ENCODE measurements around the gene PARVA. TPM values are rescaled to one million over a fixed set of nuclear protein-coding genes. Genes with fewer than 3 reads are reported as not detected.

The PARVA gene
- total RNA-seq, 1 experiment from 2014 or later: 10.4 TPM

DNA sequence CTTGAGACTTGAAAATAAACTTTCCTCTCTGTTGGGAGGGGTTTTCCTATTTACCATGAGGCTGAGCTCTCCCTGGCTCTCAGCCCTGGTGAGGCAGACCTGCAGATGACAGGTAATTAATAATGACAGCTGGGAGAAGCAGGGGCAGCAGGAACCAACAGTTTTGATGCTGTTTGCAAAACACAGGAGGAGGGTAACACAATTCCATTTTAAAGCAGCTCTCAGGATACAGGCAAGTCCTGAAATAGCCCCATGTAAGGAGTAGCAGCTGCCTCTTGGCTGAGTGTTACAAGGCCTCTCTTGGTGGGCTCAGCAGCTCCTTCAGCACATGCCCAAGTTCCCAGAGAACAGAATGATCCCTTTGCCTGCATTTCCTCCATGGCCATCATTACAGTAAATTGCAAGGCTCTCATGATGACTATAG is 13.3 kb downstream of the PARVA start:
- Mint-ChIP-seq H3K4me1 (no peaks in the 10 kb centered on the region), H3K9me3 (peaks cover 22% of the 10 kb centered on the region), H3K36me3 (peaks cover 18% of the 10 kb centered on the region), H3K4me3 (no peak overlapping the region), H3K27ac (no peak overlapping the region), H3K27me3 (ENCODE audit: low read depth) (no peaks in the 10 kb centered on the region)
- TF ChIP-seq ZNF317 (CRISPR knock-in tag; IDR thresholded peaks at IDR 0.05; ENCODE audit: borderline replicate concordance, low read depth): no peak
- no peak for TF ChIP-seq GABPB1 (CRISPR knock-in tag; IDR thresholded peaks at IDR 0.05)
- no peak for TF ChIP-seq HMGXB4 (CRISPR knock-in tag; IDR thresholded peaks at IDR 0.05)
- no peak for TF ChIP-seq E2F5 (CRISPR knock-in tag; IDR thresholded peaks at IDR 0.05)
- TF ChIP-seq RORB (CRISPR knock-in tag; IDR thresholded peaks at IDR 0.05): no peak
- TF ChIP-seq, protein P1, sequence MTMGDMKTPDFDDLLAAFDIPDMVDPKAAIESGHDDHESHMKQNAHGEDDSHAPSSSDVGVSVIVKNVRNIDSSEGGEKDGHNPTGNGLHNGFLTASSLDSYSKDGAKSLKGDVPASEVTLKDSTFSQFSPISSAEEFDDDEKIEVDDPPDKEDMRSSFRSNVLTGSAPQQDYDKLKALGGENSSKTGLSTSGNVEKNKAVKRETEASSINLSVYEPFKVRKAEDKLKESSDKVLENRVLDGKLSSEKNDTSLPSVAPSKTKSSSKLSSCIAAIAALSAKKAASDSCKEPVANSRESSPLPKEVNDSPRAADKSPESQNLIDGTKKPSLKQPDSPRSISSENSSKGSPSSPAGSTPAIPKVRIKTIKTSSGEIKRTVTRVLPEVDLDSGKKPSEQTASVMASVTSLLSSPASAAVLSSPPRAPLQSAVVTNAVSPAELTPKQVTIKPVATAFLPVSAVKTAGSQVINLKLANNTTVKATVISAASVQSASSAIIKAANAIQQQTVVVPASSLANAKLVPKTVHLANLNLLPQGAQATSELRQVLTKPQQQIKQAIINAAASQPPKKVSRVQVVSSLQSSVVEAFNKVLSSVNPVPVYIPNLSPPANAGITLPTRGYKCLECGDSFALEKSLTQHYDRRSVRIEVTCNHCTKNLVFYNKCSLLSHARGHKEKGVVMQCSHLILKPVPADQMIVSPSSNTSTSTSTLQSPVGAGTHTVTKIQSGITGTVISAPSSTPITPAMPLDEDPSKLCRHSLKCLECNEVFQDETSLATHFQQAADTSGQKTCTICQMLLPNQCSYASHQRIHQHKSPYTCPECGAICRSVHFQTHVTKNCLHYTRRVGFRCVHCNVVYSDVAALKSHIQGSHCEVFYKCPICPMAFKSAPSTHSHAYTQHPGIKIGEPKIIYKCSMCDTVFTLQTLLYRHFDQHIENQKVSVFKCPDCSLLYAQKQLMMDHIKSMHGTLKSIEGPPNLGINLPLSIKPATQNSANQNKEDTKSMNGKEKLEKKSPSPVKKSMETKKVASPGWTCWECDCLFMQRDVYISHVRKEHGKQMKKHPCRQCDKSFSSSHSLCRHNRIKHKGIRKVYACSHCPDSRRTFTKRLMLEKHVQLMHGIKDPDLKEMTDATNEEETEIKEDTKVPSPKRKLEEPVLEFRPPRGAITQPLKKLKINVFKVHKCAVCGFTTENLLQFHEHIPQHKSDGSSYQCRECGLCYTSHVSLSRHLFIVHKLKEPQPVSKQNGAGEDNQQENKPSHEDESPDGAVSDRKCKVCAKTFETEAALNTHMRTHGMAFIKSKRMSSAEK (CRISPR knock-in tag; IDR thresholded peaks at IDR 0.05; ENCODE audit: borderline replicate concordance): no peak
- TF ChIP-seq ELF4 (CRISPR knock-in tag; IDR thresholded peaks at IDR 0.05; ENCODE audit: low read depth): no peak
- TF ChIP-seq MLX (CRISPR knock-in tag; IDR thresholded peaks at IDR 0.05): no peak
- TF ChIP-seq SMAD4 (CRISPR knock-in tag; IDR thresholded peaks at IDR 0.05): no peak
- TF ChIP-seq PRRX2 (CRISPR knock-in tag; IDR thresholded peaks at IDR 0.05): no peak
- TF ChIP-seq FOXJ3 (CRISPR knock-in tag; IDR thresholded peaks at IDR 0.05; ENCODE audit: borderline replicate concordance): no peak
- no peak for TF ChIP-seq SOX15 (CRISPR knock-in tag; IDR thresholded peaks at IDR 0.05)
- TF ChIP-seq ZNF121 (CRISPR knock-in tag; IDR thresholded peaks at IDR 0.05): no peak
- no peak for TF ChIP-seq GTF2I (CRISPR knock-in tag; conservative IDR thresholded peaks at IDR 0.05)
- TF ChIP-seq JAZF1 (CRISPR knock-in tag; IDR thresholded peaks at IDR 0.05): no peak
- TF ChIP-seq IRF2 (CRISPR knock-in tag; IDR thresholded peaks at IDR 0.05; ENCODE audit: borderline replicate concordance, low read depth): no peak
- no peak for TF ChIP-seq KAT7 (CRISPR knock-in tag; IDR thresholded peaks at IDR 0.05; ENCODE audit: borderline replicate concordance)
- no peak for TF ChIP-seq MAX (CRISPR knock-in tag; IDR thresholded peaks at IDR 0.05)
- CTCF ChIA-PET: no interaction called here
- ATAC-seq (no peak), DNase-seq (ENCODE audit: low spot score) (no peak)
- POLR2A ChIA-PET: no interaction called here

DNA sequence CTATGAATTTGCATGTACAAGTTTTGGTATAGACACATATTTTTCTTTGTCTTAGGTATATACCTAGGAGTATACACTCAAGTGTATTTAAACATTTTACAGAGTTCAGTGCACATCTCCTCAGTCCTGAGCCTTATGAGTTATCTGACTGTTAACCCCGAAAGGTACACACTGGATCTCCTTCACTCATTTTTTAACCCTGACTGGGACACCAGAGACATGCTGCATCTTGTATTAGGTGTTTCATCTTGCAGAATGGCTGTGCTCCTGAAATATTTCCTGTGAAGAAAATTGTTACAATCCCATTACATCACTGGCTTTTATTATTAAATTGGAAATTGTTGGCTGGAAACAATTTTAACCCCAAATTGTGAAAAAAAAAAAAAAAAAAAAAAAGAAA is 15.3 kb downstream of the PARVA start:
- no peaks in the 10 kb centered on the region; the same call in 1 of the 2 replicates for H3K27me3 Mint-ChIP-seq (ENCODE audit: low read depth)
- H3K4me3 Mint-ChIP-seq: no peak overlapping the region
- peaks cover 35% of the 10 kb centered on the region for H3K36me3 Mint-ChIP-seq
- ATAC-seq (no peak), DNase-seq (ENCODE audit: low spot score) (no peak)
- peaks cover 40% of the 10 kb centered on the region for H3K9me3 Mint-ChIP-seq
- ChIA-PET CTCF (interaction anchor here (1.1 to 1.4 kb wide), 2 partner anchors 19 to 61 kb away, joined by 3 to 4 read pairs; no protein-coding TSS in a partner anchor), POLR2A (no interaction called here)
- no peaks in the 10 kb centered on the region for H3K4me1 Mint-ChIP-seq
- H3K27ac Mint-ChIP-seq: no peak overlapping the region
- TF ChIP-seq E2F1 (CRISPR knock-in tag; IDR thresholded peaks at IDR 0.05) (no peak), NFE2L1 (CRISPR knock-in tag; IDR thresholded peaks at IDR 0.05) (no peak), NFATC4 (CRISPR knock-in tag; IDR thresholded peaks at IDR 0.05) (no peak), FOXJ3 (CRISPR knock-in tag; IDR thresholded peaks at IDR 0.05; ENCODE audit: borderline replicate concordance) (no peak), ESRRA (CRISPR knock-in tag; IDR thresholded peaks at IDR 0.05; ENCODE audit: borderline replicate concordance) (no peak), E2F5 (CRISPR knock-in tag; IDR thresholded peaks at IDR 0.05) (no peak)
- TF ChIP-seq, protein P2, sequence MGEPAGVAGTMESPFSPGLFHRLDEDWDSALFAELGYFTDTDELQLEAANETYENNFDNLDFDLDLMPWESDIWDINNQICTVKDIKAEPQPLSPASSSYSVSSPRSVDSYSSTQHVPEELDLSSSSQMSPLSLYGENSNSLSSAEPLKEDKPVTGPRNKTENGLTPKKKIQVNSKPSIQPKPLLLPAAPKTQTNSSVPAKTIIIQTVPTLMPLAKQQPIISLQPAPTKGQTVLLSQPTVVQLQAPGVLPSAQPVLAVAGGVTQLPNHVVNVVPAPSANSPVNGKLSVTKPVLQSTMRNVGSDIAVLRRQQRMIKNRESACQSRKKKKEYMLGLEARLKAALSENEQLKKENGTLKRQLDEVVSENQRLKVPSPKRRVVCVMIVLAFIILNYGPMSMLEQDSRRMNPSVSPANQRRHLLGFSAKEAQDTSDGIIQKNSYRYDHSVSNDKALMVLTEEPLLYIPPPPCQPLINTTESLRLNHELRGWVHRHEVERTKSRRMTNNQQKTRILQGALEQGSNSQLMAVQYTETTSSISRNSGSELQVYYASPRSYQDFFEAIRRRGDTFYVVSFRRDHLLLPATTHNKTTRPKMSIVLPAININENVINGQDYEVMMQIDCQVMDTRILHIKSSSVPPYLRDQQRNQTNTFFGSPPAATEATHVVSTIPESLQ (CRISPR knock-in tag; IDR thresholded peaks at IDR 0.05): no peak

Measured in WTC11 (cell line).